ENCODE results near the gene FUT1.

Gene FUT1

DNA sequence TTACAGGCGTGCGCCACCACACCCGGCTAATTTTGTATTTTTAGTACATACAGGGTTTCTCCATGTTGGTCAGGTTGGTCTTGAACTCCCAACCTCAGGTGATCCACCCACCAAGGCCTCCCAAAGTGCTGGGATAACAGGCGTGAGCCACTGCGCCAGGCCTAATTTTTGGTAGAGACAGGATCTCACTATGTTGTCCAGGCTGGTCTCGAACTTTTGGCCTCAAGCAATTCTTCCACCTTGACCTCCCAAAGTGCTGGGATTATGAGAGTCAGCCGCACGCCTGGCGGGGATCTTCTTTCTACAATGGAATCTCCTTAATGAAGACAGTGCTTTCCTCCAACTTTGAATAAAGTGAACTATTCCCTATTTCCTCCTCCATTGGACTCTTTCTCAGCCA is 17.8 kb downstream of the FUT1 start:
- H3K4me1 ChIP-seq (ENCODE audit: insufficient read depth, low read length, poor library complexity, severe bottlenecking): peaks cover 9% of the 10 kb centered on the region
- no peaks in the 10 kb centered on the region for H3F3A ChIP-seq (ENCODE audit: low read depth)
- no peaks in the 10 kb centered on the region for H3K27me3 ChIP-seq (ENCODE audit: insufficient read depth, low read length, poor library complexity, severe bottlenecking)
- H3K4me3 ChIP-seq (ENCODE audit: low read length, poor library complexity, severe bottlenecking): no peak overlapping the region
- TF ChIP-seq, protein P1, sequence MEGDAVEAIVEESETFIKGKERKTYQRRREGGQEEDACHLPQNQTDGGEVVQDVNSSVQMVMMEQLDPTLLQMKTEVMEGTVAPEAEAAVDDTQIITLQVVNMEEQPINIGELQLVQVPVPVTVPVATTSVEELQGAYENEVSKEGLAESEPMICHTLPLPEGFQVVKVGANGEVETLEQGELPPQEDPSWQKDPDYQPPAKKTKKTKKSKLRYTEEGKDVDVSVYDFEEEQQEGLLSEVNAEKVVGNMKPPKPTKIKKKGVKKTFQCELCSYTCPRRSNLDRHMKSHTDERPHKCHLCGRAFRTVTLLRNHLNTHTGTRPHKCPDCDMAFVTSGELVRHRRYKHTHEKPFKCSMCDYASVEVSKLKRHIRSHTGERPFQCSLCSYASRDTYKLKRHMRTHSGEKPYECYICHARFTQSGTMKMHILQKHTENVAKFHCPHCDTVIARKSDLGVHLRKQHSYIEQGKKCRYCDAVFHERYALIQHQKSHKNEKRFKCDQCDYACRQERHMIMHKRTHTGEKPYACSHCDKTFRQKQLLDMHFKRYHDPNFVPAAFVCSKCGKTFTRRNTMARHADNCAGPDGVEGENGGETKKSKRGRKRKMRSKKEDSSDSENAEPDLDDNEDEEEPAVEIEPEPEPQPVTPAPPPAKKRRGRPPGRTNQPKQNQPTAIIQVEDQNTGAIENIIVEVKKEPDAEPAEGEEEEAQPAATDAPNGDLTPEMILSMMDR (conservative IDR thresholded peaks at IDR 0.05; ENCODE audit: low read length): no peak
- TF ChIP-seq EZH2phosphoT487 (IDR thresholded peaks at IDR 0.05; ENCODE audit: borderline replicate concordance): no peak
- H3K9ac ChIP-seq (ENCODE audit: low read depth, low read length, poor library complexity, severe bottlenecking): no peak overlapping the region
- H3K9me3 ChIP-seq (ENCODE audit: insufficient read depth, low read depth, low read length): no peaks in the 10 kb centered on the region
- no peaks in the 10 kb centered on the region for H3K36me3 ChIP-seq (ENCODE audit: insufficient read depth, low read length)
- H3K79me2 ChIP-seq (ENCODE audit: insufficient read depth, low read length): no peaks in the 10 kb centered on the region
- H3K4me2 ChIP-seq (ENCODE audit: low read depth, low read length, poor library complexity, severe bottlenecking): no peak overlapping the region
- H3K9me2 ChIP-seq (replicated peaks; ENCODE audit: low read depth, low read length): no peaks in the 10 kb centered on the region
- no peaks in the 10 kb centered on the region for H4K20me1 ChIP-seq (ENCODE audit: insufficient read depth, low read length, poor library complexity, severe bottlenecking)
- no peak overlapping the region for H2AFZ ChIP-seq (ENCODE audit: low read length)

DNA sequence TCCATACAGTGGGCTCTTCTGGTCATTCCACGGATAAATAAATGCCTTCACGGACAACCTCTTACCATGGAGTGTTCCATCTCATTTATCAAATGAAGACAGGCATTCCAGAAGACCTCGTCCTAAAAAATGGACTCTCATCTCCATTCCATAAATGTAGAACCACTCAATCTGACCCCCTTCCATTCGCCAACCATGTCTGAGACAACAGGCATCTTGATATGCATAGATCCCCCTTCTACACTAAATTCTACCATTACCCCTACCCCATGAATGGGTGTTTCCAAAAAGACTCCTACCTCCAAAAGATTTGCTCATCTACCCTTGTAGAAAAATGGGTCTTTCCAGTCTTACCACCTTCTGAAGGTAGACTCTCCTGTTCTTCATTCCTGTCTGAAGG is 21.0 kb downstream of the FUT1 start:
- no peak for TF ChIP-seq EZH2phosphoT487 (IDR thresholded peaks at IDR 0.05; ENCODE audit: borderline replicate concordance)
- TF ChIP-seq, protein P1 (conservative IDR thresholded peaks at IDR 0.05; ENCODE audit: low read length): no peak
- Histone ChIP-seq H3K4me1 (ENCODE audit: insufficient read depth, low read length, poor library complexity, severe bottlenecking) (peaks cover 3% of the 10 kb centered on the region), H3K9me3 (ENCODE audit: insufficient read depth, low read depth, low read length) (no peaks in the 10 kb centered on the region), H4K20me1 (ENCODE audit: insufficient read depth, low read length, poor library complexity, severe bottlenecking) (no peaks in the 10 kb centered on the region), H3K9ac (ENCODE audit: low read depth, low read length, poor library complexity, severe bottlenecking) (no peak overlapping the region), H3K9me2 (replicated peaks; ENCODE audit: low read depth, low read length) (no peaks in the 10 kb centered on the region), H2AFZ (ENCODE audit: low read length) (no peak overlapping the region), H3K79me2 (ENCODE audit: insufficient read depth, low read length) (no peaks in the 10 kb centered on the region), H3K4me3 (ENCODE audit: low read length, poor library complexity, severe bottlenecking) (no peak overlapping the region), H3F3A (ENCODE audit: low read depth) (no peaks in the 10 kb centered on the region), H3K36me3 (ENCODE audit: insufficient read depth, low read length) (no peaks in the 10 kb centered on the region), H3K27me3 (ENCODE audit: insufficient read depth, low read length, poor library complexity, severe bottlenecking) (no peaks in the 10 kb centered on the region), H3K4me2 (ENCODE audit: low read depth, low read length, poor library complexity, severe bottlenecking) (no peak overlapping the region)

DNA sequence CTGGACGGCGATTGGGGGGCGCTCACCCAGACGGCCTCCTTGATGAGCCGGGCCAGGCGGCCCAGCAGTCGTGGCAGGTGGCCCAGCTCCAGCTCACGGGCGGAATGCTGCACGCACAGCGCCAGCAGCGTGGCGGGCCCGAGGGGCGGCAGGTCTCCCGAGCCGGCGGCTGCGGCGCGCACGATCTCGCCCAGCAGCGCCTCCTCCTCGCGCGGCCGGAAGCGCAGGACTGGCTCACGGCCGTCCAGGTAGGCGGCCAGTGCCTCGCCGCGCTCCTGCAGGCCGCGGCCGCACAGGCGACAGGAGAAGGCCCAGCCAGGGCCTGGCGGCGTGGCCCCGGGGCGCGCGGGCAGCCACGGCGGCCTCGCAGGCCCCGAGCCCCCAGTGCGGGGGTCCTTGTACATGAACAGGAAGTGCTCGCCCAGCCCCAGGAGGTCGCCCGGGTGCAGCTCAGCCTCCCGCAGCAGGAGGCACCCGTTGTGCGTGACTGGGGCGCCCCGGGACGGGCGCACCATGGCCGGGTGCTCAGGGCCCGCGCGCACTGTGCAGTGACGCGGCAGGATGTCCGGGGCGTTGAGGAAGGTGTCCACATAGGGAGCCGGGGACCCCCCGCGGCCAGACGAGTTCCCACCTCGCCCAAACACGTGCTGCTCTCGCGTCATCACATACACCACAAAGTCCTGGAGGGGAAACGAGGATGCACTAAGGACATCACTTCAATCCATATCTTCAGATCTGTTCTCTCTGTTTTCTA is 23.4 kb downstream of the FUT1 start:
- Histone ChIP-seq H3K9me3 (ENCODE audit: insufficient read depth, low read depth, low read length) (no peaks in the 10 kb centered on the region), H3K27me3 (ENCODE audit: insufficient read depth, low read length, poor library complexity, severe bottlenecking) (no peaks in the 10 kb centered on the region), H3K9me2 (replicated peaks; ENCODE audit: low read depth, low read length) (no peaks in the 10 kb centered on the region), H3K4me1 (ENCODE audit: insufficient read depth, low read length, poor library complexity, severe bottlenecking) (peaks cover 16% of the 10 kb centered on the region), H3K36me3 (ENCODE audit: insufficient read depth, low read length) (no peaks in the 10 kb centered on the region), H3K79me2 (ENCODE audit: insufficient read depth, low read length) (no peaks in the 10 kb centered on the region), H3K9ac (ENCODE audit: low read depth, low read length, poor library complexity, severe bottlenecking) (no peak overlapping the region), H2AFZ (ENCODE audit: low read length) (no peak overlapping the region), H3K4me2 (ENCODE audit: low read depth, low read length, poor library complexity, severe bottlenecking) (no peak overlapping the region), H3F3A (ENCODE audit: low read depth) (no peaks in the 10 kb centered on the region), H3K4me3 (ENCODE audit: low read length, poor library complexity, severe bottlenecking) (no peak overlapping the region), H4K20me1 (ENCODE audit: insufficient read depth, low read length, poor library complexity, severe bottlenecking) (no peaks in the 10 kb centered on the region)
- TF ChIP-seq EZH2phosphoT487 (IDR thresholded peaks at IDR 0.05; ENCODE audit: borderline replicate concordance): no peak
- TF ChIP-seq, protein P1 (conservative IDR thresholded peaks at IDR 0.05; ENCODE audit: low read length): no peak

Measured in Loucy (cell line).